Breast epithelium (tissue), 4 donors: ENCODE data around the gene VAV3. TPM values are rescaled to one million over a fixed set of nuclear protein-coding genes. Genes with fewer than 3 reads are reported as not detected.

Source experiments
- DNase-seq, 2 donors: peaks; one replicate each; pipeline ENCODE4 v3.0.0-alpha.2; 2019; ENCODE audit warnings: low spot score in 2 of 2
- H3K27ac ChIP-seq, 2 donors: fragments of 200-600 bp; sonication (generic) in 1 of 2; one replicate each; pipeline ENCODE4 v1.5.1; 2016 to 2019; ENCODE audit warnings: mild to moderate bottlenecking in 1 of 2
- H3K27me3 ChIP-seq, 2 donors: fragments of 200-600 bp; sonication (generic) in 1 of 2; one replicate each; pipeline versions ENCODE4 v1.5.1 to v1.6.0; 2017 to 2019; ENCODE audit warnings: control low read depth in 1 of 2, mild to moderate bottlenecking in 1 of 2
- H3K36me3 ChIP-seq: fragments of 200-600 bp; one replicate; pipeline ENCODE4 v1.5.1; 2019
- H3K4me1 ChIP-seq, 2 donors: fragments of 200-600 bp; sonication (generic); one replicate each; pipeline ENCODE4 v1.5.1; 2016 to 2019; ENCODE audit warnings: control low read depth in 1 of 2
- H3K4me3 ChIP-seq, 3 donors: fragments of 200-600 bp; sonication (generic); 1 replicate in 2 of 3; 2 replicates in 1 of 3; pipeline ENCODE4 v1.5.1; 2016 to 2019; ENCODE audit warnings: mild to moderate bottlenecking in 3 of 3, moderate library complexity in 2 of 3
- H3K9me3 ChIP-seq, 2 donors: fragments of 200-600 bp; sonication (generic) in 1 of 2; one replicate each; pipeline ENCODE4 v1.5.1; 2016 to 2019; ENCODE audit warnings: control low read depth in 1 of 2
- POLR2A ChIP-seq: fragments of 450-650 bp; IDR thresholded peaks from one replicate; pipeline ENCODE4 v1.6.1; 2016; ENCODE audit warnings: antibody characterized with exemption, mild to moderate bottlenecking, moderate library complexity
- POLR2AphosphoS5 ChIP-seq, 3 donors: sonication (generic); formaldehyde crosslinking; IDR thresholded peaks; one replicate each; pipeline ENCODE4 v1.6.1; 2017; ENCODE audit warnings: antibody characterized with exemption in 3 of 3
- intact Hi-C: fragments of 100-400 bp; cut with DNase I; formaldehyde crosslinking; loops from one replicate; pipeline ENCODE4 v1.15.1; 2023; ENCODE audit warnings: low total_unique reads
- total RNA-seq, 3 donors: library from RNA; depleted of rRNA; stranded (reverse); fragments of >200 nt; gene quantifications; one replicate each; pipeline ENCODE4 v1.1.0, GENCODE V29; 2016
- TF ChIP-seq, protein P1 (sequence below), 3 donors: fragments of 450-650 bp; IDR thresholded peaks; one replicate each; pipeline ENCODE4 v1.5.1; 2016 to 2017; ENCODE audit warnings: antibody characterized with exemption in 3 of 3, mild to moderate bottlenecking in 3 of 3, moderate library complexity in 3 of 3

VAV3 gene
- total RNA-seq, 3 donors from 2014 or later, result 8.0 to 153 (median 113) TPM

DNA sequence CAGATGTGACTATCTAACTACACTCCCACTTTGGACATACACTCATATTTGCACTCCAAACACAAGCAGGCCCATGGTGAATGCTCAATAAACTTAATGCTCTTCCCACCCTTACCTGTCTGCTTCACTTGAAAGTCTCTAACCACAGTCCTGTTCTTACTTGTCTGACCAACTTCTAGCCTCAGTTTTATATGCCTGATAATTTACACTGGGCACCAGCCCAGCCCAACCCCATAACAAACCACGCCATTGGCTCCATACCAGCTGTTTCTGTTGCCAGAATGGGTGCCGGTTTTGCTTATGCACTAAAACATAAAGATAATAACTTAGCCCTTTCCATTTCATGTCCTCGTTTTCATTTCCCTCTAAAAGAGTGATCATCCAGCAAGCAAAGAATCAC, 428.7 kb downstream of the VAV3 start:
- no peaks in the 10 kb centered on the region for H3K9me3 ChIP-seq
- no peaks in the 10 kb centered on the region for H3K27me3 ChIP-seq
- intact Hi-C loops, result no loop called here
- no peaks in the 10 kb centered on the region for H3K4me1 ChIP-seq
- H3K4me3 ChIP-seq, result no peak overlapping the region
- no peak for DNase-seq
- peak overlapping the region; percentile 36 to 66 for H3K27ac ChIP-seq
- no peak for TF ChIP-seq POLR2A
- no peak for TF ChIP-seq POLR2AphosphoS5 (IDR thresholded peaks at IDR 0.05)
- TF ChIP-seq, protein P1, sequence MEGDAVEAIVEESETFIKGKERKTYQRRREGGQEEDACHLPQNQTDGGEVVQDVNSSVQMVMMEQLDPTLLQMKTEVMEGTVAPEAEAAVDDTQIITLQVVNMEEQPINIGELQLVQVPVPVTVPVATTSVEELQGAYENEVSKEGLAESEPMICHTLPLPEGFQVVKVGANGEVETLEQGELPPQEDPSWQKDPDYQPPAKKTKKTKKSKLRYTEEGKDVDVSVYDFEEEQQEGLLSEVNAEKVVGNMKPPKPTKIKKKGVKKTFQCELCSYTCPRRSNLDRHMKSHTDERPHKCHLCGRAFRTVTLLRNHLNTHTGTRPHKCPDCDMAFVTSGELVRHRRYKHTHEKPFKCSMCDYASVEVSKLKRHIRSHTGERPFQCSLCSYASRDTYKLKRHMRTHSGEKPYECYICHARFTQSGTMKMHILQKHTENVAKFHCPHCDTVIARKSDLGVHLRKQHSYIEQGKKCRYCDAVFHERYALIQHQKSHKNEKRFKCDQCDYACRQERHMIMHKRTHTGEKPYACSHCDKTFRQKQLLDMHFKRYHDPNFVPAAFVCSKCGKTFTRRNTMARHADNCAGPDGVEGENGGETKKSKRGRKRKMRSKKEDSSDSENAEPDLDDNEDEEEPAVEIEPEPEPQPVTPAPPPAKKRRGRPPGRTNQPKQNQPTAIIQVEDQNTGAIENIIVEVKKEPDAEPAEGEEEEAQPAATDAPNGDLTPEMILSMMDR (IDR thresholded peaks at IDR 0.05), result no peak
- no peaks in the 10 kb centered on the region for H3K36me3 ChIP-seq

DNA sequence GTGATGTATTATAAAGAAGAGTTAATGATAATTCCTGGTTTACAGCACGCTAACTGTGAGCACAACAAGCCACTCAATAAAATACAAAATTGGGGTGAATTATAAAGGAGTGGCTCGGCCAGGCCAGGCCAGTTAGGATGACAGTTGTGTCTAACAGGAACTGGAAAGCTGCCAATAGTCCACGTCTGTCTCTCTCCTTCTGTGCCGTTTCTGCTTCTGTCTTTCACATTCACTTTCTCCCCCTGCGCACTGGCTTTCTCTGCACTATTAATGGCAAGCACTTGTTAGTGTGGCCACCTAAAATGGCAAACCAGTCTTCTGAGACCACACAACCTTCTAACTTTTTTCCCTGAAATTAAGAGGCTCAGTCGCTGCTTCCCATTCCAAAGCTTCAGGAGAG, 429.9 kb downstream of the VAV3 start:
- Histone ChIP-seq H3K9me3 (no peaks in the 10 kb centered on the region), H3K4me1 (no peaks in the 10 kb centered on the region), H3K27ac (peak overlapping the region in 1 of 2 donors; percentile 36), H3K36me3 (no peaks in the 10 kb centered on the region), H3K27me3 (no peaks in the 10 kb centered on the region), H3K4me3 (no peak overlapping the region)
- DNase-seq, result no peak
- TF ChIP-seq POLR2AphosphoS5 (IDR thresholded peaks at IDR 0.05) (no peak), POLR2A (no peak)
- TF ChIP-seq, protein P1 (IDR thresholded peaks at IDR 0.05), result no peak
- intact Hi-C loops, result no loop called here

DNA sequence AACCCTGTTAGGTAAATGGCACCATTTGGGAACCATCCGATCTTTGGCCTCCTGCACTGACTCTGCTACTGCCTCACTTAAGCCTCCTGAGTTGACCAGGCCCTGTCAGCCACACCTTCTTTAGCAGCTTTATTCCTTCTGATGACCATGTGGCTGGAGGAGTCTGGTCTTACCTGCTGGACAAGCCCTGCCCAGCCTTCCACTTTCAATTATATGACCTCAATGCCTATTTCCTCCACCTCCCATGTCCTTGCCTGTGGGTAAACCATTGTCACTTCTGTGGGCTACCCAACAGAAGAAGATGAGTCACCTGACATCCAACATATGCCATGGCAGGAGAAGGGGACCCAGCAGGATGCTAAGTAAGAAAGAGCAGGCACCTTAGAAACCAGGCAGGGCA, 430.3 kb downstream of the VAV3 start:
- Histone ChIP-seq H3K27me3 (no peaks in the 10 kb centered on the region), H3K9me3 (no peaks in the 10 kb centered on the region), H3K4me3 (no peak overlapping the region), H3K4me1 (no peaks in the 10 kb centered on the region), H3K36me3 (no peaks in the 10 kb centered on the region), H3K27ac (no peak overlapping the region)
- TF ChIP-seq, protein P1 (IDR thresholded peaks at IDR 0.05), result no peak
- TF ChIP-seq POLR2A, result no peak
- no peak for DNase-seq
- intact Hi-C loops, result no loop called here

DNA sequence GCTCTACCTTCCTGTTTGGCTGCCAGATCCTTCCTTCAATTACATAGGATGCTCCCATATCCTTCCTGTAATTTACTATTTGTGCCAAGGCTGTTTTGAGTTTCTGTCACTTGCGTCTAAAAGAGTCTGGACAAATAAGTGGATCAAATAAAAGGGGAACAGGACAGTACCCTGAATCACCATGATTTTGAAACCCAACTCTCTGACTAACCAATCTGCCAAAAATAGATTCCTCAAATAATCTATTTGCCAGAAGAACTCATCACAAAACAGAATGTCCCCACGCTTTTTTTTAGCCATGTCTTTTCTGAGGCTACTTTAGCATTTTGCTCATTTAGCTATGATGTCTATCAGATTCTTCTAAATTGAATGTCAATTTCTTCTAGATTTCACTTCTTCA, 431.5 kb downstream of the VAV3 start:
- Histone ChIP-seq H3K27ac (no peak overlapping the region), H3K27me3 (no peaks in the 10 kb centered on the region), H3K4me3 (no peak overlapping the region), H3K9me3 (no peaks in the 10 kb centered on the region), H3K4me1 (no peaks in the 10 kb centered on the region), H3K36me3 (no peaks in the 10 kb centered on the region)
- intact Hi-C loops, result no loop called here
- TF ChIP-seq POLR2A (no peak), POLR2AphosphoS5 (IDR thresholded peaks at IDR 0.05) (no peak)
- TF ChIP-seq, protein P1 (IDR thresholded peaks at IDR 0.05), result no peak
- DNase-seq, result no peak

DNA sequence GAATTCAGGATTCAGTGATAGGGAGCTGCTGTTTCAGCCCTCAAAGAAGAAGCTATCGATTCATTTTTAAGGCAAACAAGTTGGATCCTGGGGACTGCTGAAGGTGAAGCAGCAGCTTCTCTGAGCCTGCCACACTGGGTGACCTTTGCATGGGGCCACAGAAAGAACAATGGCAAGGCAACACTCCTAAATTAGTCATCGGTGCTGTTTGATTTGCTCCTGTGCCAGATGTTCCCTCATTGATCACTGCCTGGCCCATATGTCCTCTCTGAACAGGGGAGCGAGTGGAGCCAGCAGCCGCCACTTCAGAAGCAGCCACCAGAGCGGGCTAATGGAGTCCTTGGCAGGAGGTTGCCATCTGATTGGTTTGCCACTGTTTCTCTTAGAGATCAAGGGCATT, 432.7 kb downstream of the VAV3 start:
- Histone ChIP-seq H3K27ac (no peak overlapping the region), H3K27me3 (no peaks in the 10 kb centered on the region), H3K4me1 (no peaks in the 10 kb centered on the region), H3K9me3 (no peaks in the 10 kb centered on the region), H3K4me3 (no peak overlapping the region), H3K36me3 (no peaks in the 10 kb centered on the region)
- intact Hi-C loops, result no loop called here
- DNase-seq, result no peak
- TF ChIP-seq POLR2AphosphoS5 (IDR thresholded peaks at IDR 0.05) (no peak), POLR2A (no peak)
- TF ChIP-seq, protein P1 (IDR thresholded peaks at IDR 0.05), result no peak
